Smooth muscle cell (in vitro differentiated cells): ENCODE measurements around the gene ATPAF1. TPM values are rescaled to one million over a fixed set of nuclear protein-coding genes. Genes with fewer than 3 reads are reported as not detected.
"Not testable (repeated sequence)": the region's sequence is repeated elsewhere in the genome, so short reads cannot be mapped to it uniquely, and the experiment has no call there.

Experiments used
- DNase-seq: peaks from one replicate; lab custom pipeline; 2025; ENCODE audit not compliant: unreplicated experiment; lab: John Stamatoyannopoulos, UW
- H2AFZ ChIP-seq: fragments of 200-600 bp; sonication (generic); 2 replicates; pipeline ENCODE4 v1.6.0; 2016; ENCODE audit warnings: antibody characterized with exemption, low read depth, mild to moderate bottlenecking
- H3F3A ChIP-seq: fragments of 200-600 bp; sonication (generic); 2 replicates; pipeline ENCODE4 v1.6.0; 2017; ENCODE audit warnings: antibody characterized with exemption, low read depth
- H3K27ac ChIP-seq: fragments of 200-600 bp; sonication (generic); 2 replicates; pipeline ENCODE4 v1.5.1; 2016; ENCODE audit warnings: low read depth, mild to moderate bottlenecking
- H3K27me3 ChIP-seq: fragments of 200-600 bp; sonication (generic); 2 replicates; pipeline ENCODE4 v1.6.1; 2016; ENCODE audit warnings: low read depth, mild to moderate bottlenecking
- H3K36me3 ChIP-seq: fragments of 200-600 bp; sonication (generic); 2 replicates; pipeline ENCODE4 v1.5.1; 2016; ENCODE audit warnings: low read depth
- H3K4me1 ChIP-seq: fragments of 200-600 bp; sonication (generic); 2 replicates; pipeline ENCODE4 v1.5.1; 2016; ENCODE audit warnings: low read depth
- H3K4me2 ChIP-seq: fragments of 200-600 bp; sonication (generic); 2 replicates; pipeline ENCODE4 v1.6.0; 2016; ENCODE audit warnings: mild to moderate bottlenecking
- H3K4me3 ChIP-seq: fragments of 200-600 bp; sonication (generic); 2 replicates; pipeline ENCODE4 v1.5.1; 2016; ENCODE audit warnings: mild to moderate bottlenecking
- H3K79me2 ChIP-seq: fragments of 200-600 bp; sonication (generic); 2 replicates; pipeline ENCODE4 v1.6.0; 2016; ENCODE audit warnings: low read depth, mild to moderate bottlenecking
- H3K9ac ChIP-seq: fragments of 200-600 bp; sonication (generic); 2 replicates; pipeline ENCODE4 v1.6.0; 2016; ENCODE audit warnings: low read depth
- H3K9me3 ChIP-seq: fragments of 200-600 bp; sonication (generic); replicated peaks from 2 replicates; pipeline ENCODE4 v1.5.1; 2016; ENCODE audit warnings: low read depth
- H4K20me1 ChIP-seq: fragments of 200-600 bp; sonication (generic); 2 replicates; pipeline ENCODE4 v1.6.0; 2016; ENCODE audit warnings: low read depth
- WGBS: methylation state at CpG from one replicate; pipeline ENCODE4 v1.1.7; 2016; ENCODE audit warnings: low lambda C conversion rate; 5-methylcytosine and 5-hydroxymethylcytosine counted together
- polyA plus RNA-seq: library from polyadenylated mRNA; unstranded; fragments of >200 nt; fragmentation: Nextera tagmentation; extraction: Ambion mirVana; gene quantifications from 2 replicates; pipeline ENCODE4 v1.2.1, GENCODE V29; 2016
- total RNA-seq: library from RNA; depleted of rRNA; stranded (reverse); fragments of >200 nt; gene quantifications from 2 replicates; pipeline ENCODE4 v1.2.3, GENCODE V29; 2014
- TF ChIP-seq, protein P1 (sequence below): fragments of 200-600 bp; sonication (generic); IDR thresholded peaks from 2 replicates; pipeline ENCODE4 v1.5.1; 2017; ENCODE audit warnings: borderline replicate concordance, mild to moderate bottlenecking, antibody characterized with exemption; ENCODE audit not compliant: insufficient read depth, poor library complexity, severe bottlenecking

Gene ATPAF1
- total and polyA plus RNA-seq, 2 experiments from 2014 or later = 22.2 to 31.2 TPM

DNA sequence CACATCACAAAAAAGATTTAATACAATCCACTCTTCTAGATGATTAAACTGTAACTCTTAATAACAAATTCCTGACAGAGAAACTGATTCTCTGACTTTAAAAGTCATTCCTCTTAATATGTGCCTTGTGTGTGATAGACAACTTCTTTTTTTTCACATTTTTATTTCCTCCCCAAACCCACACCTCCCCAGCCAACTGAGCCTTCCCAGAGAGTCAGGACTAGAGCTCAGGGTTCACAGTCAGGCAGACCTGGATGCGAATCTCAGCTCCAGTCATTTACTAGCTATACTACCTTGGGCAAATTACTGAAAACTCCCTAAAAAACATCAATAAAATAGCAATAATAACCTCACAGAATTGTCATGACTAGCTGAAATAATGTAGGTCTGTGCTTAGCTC is 14.2 kb downstream of the ATPAF1 start:
- no peaks in the 10 kb centered on the region for H3K27me3 ChIP-seq
- no peaks in the 10 kb centered on the region for H3K9me3 ChIP-seq
- H4K20me1 ChIP-seq = no peaks in the 10 kb centered on the region
- H3K79me2 ChIP-seq = no peaks in the 10 kb centered on the region
- H3F3A ChIP-seq = no peaks in the 10 kb centered on the region
- WGBS = 96% methylated on average over 1 of the region's 1 CpG
- H3K9ac ChIP-seq = no peak overlapping the region
- peak overlapping the region; percentile 88 for H3K27ac ChIP-seq
- no peak overlapping the region for H2AFZ ChIP-seq
- TF ChIP-seq, protein P1, sequence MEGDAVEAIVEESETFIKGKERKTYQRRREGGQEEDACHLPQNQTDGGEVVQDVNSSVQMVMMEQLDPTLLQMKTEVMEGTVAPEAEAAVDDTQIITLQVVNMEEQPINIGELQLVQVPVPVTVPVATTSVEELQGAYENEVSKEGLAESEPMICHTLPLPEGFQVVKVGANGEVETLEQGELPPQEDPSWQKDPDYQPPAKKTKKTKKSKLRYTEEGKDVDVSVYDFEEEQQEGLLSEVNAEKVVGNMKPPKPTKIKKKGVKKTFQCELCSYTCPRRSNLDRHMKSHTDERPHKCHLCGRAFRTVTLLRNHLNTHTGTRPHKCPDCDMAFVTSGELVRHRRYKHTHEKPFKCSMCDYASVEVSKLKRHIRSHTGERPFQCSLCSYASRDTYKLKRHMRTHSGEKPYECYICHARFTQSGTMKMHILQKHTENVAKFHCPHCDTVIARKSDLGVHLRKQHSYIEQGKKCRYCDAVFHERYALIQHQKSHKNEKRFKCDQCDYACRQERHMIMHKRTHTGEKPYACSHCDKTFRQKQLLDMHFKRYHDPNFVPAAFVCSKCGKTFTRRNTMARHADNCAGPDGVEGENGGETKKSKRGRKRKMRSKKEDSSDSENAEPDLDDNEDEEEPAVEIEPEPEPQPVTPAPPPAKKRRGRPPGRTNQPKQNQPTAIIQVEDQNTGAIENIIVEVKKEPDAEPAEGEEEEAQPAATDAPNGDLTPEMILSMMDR = no peak
- H3K36me3 ChIP-seq = peaks cover 25% of the 10 kb centered on the region
- peak overlapping the region; percentile 6 for H3K4me3 ChIP-seq
- peak overlapping the region; percentile 50 for H3K4me2 ChIP-seq
- no peak for DNase-seq
- H3K4me1 ChIP-seq = no peaks in the 10 kb centered on the region

DNA sequence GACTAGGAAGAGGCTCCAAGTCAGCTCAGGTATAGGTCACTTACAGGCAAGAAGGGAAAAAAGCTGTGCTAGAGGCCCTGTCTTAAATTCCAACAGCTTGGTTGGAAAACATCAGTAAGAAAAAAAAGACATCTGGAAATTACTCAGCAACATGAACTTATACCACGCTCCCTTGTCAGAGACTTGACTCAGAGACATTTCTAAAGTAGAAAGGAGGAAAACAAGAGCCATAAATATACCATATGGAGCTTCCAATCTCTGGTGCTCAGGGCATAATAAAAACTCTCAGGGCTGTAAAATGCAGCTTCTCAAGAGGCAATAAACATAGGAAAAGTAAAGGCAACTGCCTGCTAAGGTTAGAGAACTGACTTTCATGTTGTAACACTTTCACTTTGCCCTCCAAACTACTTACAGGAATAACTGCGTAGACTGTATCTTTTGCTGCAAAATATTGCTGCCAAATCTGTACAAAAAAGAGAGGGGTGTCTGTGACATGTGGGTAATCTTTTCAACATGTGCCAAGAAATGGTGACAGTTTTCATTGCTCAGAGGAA is 14.7 kb downstream of the ATPAF1 start:
- Histone ChIP-seq H3K4me3 (peak overlapping the region; percentile 6), H3K4me2 (peak overlapping the region; percentile 50), H4K20me1 (no peaks in the 10 kb centered on the region), H3K36me3 (peaks cover 25% of the 10 kb centered on the region), H3K27me3 (no peaks in the 10 kb centered on the region), H3K4me1 (no peaks in the 10 kb centered on the region), H3F3A (no peaks in the 10 kb centered on the region), H2AFZ (no peak overlapping the region), H3K9ac (peak overlapping the region; percentile 43), H3K79me2 (no peaks in the 10 kb centered on the region), H3K27ac (peak overlapping the region; percentile 88), H3K9me3 (no peaks in the 10 kb centered on the region)
- WGBS = 29% methylated on average over 2 of the region's 2 CpGs
- no peak for DNase-seq
- TF ChIP-seq, protein P1 = no peak

DNA sequence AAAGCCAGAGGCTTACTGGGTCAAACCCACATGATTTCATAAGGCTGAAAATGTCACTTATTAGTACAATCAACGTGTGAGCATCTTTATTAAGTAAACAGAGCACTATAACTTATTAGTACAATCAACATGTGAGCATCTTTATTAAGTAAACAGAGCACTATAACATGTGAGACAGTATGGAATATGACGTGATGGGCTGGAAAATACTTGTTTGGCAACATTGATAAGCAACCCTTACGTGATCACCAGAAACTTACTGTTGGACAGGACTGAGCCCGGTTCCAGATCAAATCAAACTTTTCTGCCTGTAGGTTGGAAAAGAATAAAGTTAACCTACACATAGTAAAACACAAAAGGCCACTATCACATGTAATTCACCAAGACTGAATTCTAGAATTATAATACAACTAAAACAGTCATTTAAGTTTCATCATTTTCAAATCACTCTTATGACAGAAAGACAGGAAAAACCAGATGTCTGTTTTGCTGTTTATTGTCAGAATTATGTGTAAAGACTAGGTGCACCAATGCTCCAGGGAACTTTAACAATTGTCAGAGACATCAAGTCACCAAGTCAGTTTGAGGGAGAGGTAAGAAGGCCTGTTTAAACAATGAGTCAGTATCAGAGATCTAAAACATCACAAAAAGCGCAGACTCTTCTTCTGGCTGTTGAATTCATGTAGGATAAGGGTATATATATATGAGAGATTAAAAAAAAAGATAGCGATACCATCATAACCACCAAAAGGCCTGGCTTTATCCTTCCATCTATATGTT is 15.7 kb downstream of the ATPAF1 start:
- 64% methylated on average over 6 of the region's 6 CpGs for WGBS
- TF ChIP-seq, protein P1 = no peak
- no peak for DNase-seq
- no peak overlapping the region for H3K4me3 ChIP-seq
- no peaks in the 10 kb centered on the region for H3F3A ChIP-seq
- peak overlapping the region; percentile 43 for H3K9ac ChIP-seq
- H4K20me1 ChIP-seq = no peaks in the 10 kb centered on the region
- H3K36me3 ChIP-seq = peaks cover 19% of the 10 kb centered on the region
- no peaks in the 10 kb centered on the region for H3K4me1 ChIP-seq
- H3K9me3 ChIP-seq = no peaks in the 10 kb centered on the region
- no peaks in the 10 kb centered on the region for H3K27me3 ChIP-seq
- peak overlapping the region; percentile 88 for H3K27ac ChIP-seq
- no peak overlapping the region for H2AFZ ChIP-seq
- H3K79me2 ChIP-seq = no peaks in the 10 kb centered on the region
- peak overlapping the region; percentile 50 for H3K4me2 ChIP-seq

DNA sequence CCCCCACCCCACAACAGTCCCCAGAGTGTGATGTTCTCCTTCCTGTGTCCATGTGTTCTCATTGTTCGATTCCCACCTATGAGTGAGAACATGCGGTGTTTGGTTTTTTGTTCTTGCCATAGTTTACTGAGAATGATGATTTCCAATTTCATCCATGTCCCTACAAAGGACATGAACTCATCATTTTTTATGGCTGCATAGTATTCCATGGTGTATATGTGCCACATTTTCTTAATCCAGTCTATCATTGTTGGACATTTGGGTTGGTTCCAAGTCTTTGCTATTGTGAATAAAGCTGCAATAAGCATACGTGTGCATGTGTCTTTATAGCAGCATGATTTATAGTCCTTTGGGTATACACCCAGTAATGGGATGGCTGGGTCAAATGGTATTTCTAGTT is 17.0 kb downstream of the ATPAF1 start:
- not testable (repeated sequence) for DNase-seq, H3K9me3 ChIP-seq, H4K20me1 ChIP-seq, H3K27ac ChIP-seq, H3K27me3 ChIP-seq, H3K79me2 ChIP-seq, H3K4me3 ChIP-seq, H3K4me2 ChIP-seq, H3F3A ChIP-seq, H3K4me1 ChIP-seq, H2AFZ ChIP-seq, H3K9ac ChIP-seq
- H3K36me3 ChIP-seq = peaks cover 18% of the 10 kb centered on the region
- 94% methylated on average over 3 of the region's 3 CpGs for WGBS
